ENCODE results near the gene PPP1R3A. TPM values are rescaled to one million over a fixed set of nuclear protein-coding genes. Genes with fewer than 3 reads are reported as not detected.

PPP1R3A gene
- total and polyA plus RNA-seq, 2 of the 4 experiments (the other 2 are of a cell fraction) = not detected

GRCh38 chr7:113831556-113831955, 87.3 kb downstream of the PPP1R3A start:
- in situ Hi-C loops (cut with MboI; ENCODE audit: low sequenced_read_pairs) (no loop called here), intact Hi-C loops (cut with micrococcal nuclease) (no loop called here), dilution Hi-C loops (cut with HindIII; ENCODE audit: low sequenced_read_pairs, unreplicated experiment) (no loop called here)
- H2BK15ac ChIP-seq (ENCODE audit: low read depth, low read length) = no peak overlapping the region
- H2AK5ac ChIP-seq (ENCODE audit: low read depth, low read length) = no peak overlapping the region
- H3K4me2 ChIP-seq (ENCODE audit: low read depth, low read length) = no peak overlapping the region
- POLR2A ChIA-PET (ENCODE audit: unreplicated experiment) = no interaction called here
- no peaks in the 10 kb centered on the region for H3K4me1 ChIP-seq (ENCODE audit: control insufficient read depth, insufficient read depth, low read length)
- H3K27ac ChIP-seq (ENCODE audit: insufficient read depth, low read length) = no peak overlapping the region
- no peak overlapping the region for H3K14ac ChIP-seq (replicated peaks; ENCODE audit: low read depth, low read length)
- H4K91ac ChIP-seq (ENCODE audit: insufficient read depth, low read depth, low read length) = no peak overlapping the region
- H2AK9ac ChIP-seq (replicated peaks; ENCODE audit: low read depth, low read length, poor library complexity) = no peak overlapping the region
- H3K23ac ChIP-seq (ENCODE audit: low read depth, low read length) = no peak overlapping the region
- no peak overlapping the region for H3K4ac ChIP-seq (ENCODE audit: low read depth, low read length)
- H4K5ac ChIP-seq (ENCODE audit: low read depth, low read length) = no peak overlapping the region
- WGBS, 2 experiments (ENCODE audit: extremely low coverage in 2 of 2, insufficient read length in 1 of 2) = no CpG with 5 or more reads among the region's 1 CpG
- no peak overlapping the region for H3K4me3 ChIP-seq (ENCODE audit: insufficient read depth, low read depth, low read length)
- no peak overlapping the region for H3K18ac ChIP-seq (ENCODE audit: low read depth, low read length)
- no peak overlapping the region for H2BK120ac ChIP-seq (ENCODE audit: low read depth, low read length)
- H4K20me1 ChIP-seq (ENCODE audit: insufficient read depth, low read length) = no peaks in the 10 kb centered on the region
- no peak overlapping the region for H2BK5ac ChIP-seq (ENCODE audit: low read depth, low read length, poor library complexity, severe bottlenecking)
- no TSS peak for BruUV-seq (replicated peaks)
- H2BK20ac ChIP-seq (ENCODE audit: low read depth, low read length) = no peak overlapping the region
- TF ChIP-seq USF2 (IDR thresholded peaks at IDR 0.05; ENCODE audit: low read depth, low read length) (no peak), CHD1 (IDR thresholded peaks at IDR 0.05; ENCODE audit: low read depth, low read length) (no peak), BHLHE40 (IDR thresholded peaks at IDR 0.05; ENCODE audit: low read depth, low read length) (no peak), NFE2L2 (IDR thresholded peaks at IDR 0.05; ENCODE audit: low read depth, low read length) (no peak), CEBPB (IDR thresholded peaks at IDR 0.05; ENCODE audit: low read depth, low read length) (no peak), RCOR1 (IDR thresholded peaks at IDR 0.05; ENCODE audit: insufficient replicate concordance, low read length) (no peak), RAD21 (IDR thresholded peaks at IDR 0.05; ENCODE audit: low read length) (no peak), RFX5 (IDR thresholded peaks at IDR 0.05; ENCODE audit: low read depth, low read length) (no peak), FOS (IDR thresholded peaks at IDR 0.05; ENCODE audit: low read depth, low read length) (no peak), MAFK (IDR thresholded peaks at IDR 0.05; ENCODE audit: low read depth, low read length) (no peak), MXI1 (IDR thresholded peaks at IDR 0.05; ENCODE audit: borderline replicate concordance, low read depth, low read length) (no peak), POLR2A (IDR thresholded peaks at IDR 0.05; ENCODE audit: low read depth, low read length) (no peak), SMC3 (IDR thresholded peaks at IDR 0.05; ENCODE audit: low read depth, low read length) (no peak), MAZ (IDR thresholded peaks at IDR 0.05; ENCODE audit: borderline replicate concordance, low read depth, low read length) (no peak), CTCF (conservative IDR thresholded peaks at IDR 0.05; ENCODE audit: low read depth, low read length) (no peak), ELK1 (IDR thresholded peaks at IDR 0.05; ENCODE audit: borderline replicate concordance, low read depth, low read length) (no peak)
- no peaks in the 10 kb centered on the region for H3K79me1 ChIP-seq (ENCODE audit: low read depth in 1 of 2, low read length in 2 of 2)
- no peak overlapping the region for H2AFZ ChIP-seq (replicated peaks; ENCODE audit: low read length, poor library complexity)
- no peaks in the 10 kb centered on the region for H3K9me3 ChIP-seq (ENCODE audit: control insufficient read depth, insufficient read depth, low read length)
- H3K56ac ChIP-seq (ENCODE audit: extremely low read depth, insufficient read depth, low read length) = no peak overlapping the region
- CTCF ChIA-PET = interaction anchor here (0.7 to 0.8 kb wide), 2 partner anchors 58 to 154 kb away, joined by 3 read pairs; no protein-coding TSS in a partner anchor
- no peaks in the 10 kb centered on the region for H3K36me3 ChIP-seq (ENCODE audit: control insufficient read depth, insufficient read depth, low read length)
- no peaks in the 10 kb centered on the region for H3K9me1 ChIP-seq (ENCODE audit: insufficient read depth, low read length)
- peak; percentile 62 for ATAC-seq (ENCODE audit: low read depth)
- peak; percentile 41 for DNase-seq
- H3K27me3 ChIP-seq (ENCODE audit: control insufficient read depth, insufficient read depth, low read length) = no peaks in the 10 kb centered on the region
- no peak overlapping the region for H3K9ac ChIP-seq (ENCODE audit: low read depth, low read length)
- H4K8ac ChIP-seq (ENCODE audit: low read depth in 2 of 2, low read length in 2 of 2) = no peak overlapping the region

Measured in IMR-90 (cell line).